GM19043 (cell line): ENCODE measurements around the gene UBE2E2.

Experiments
- ATAC-seq: cut with Tn5 transposase; IDR thresholded peaks from one replicate; pipeline ENCODE4 v1.9.1; 2021; ENCODE audit warnings: low read depth; ENCODE audit not compliant: unreplicated experiment

The UBE2E2 gene

DNA sequence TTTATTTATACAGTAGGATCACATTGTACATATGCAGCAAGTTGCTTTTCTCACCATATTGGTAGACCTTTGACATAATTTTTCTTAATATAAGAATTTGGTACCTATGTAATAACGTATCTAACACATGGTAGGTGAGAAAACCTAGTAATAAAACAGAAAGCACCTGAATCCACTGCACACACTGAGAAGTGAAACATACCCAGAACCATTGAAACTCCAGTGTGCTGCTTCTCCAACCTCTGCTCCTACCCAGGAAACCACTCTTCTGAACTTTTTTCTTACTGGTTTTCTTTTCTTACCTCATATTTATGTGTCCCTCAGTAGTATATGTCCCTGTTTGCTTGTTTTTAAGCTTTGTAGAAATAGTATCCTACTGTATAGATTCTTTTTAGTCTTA is 293.0 kb downstream of the UBE2E2 start:
- ATAC-seq: peak; percentile 78

DNA sequence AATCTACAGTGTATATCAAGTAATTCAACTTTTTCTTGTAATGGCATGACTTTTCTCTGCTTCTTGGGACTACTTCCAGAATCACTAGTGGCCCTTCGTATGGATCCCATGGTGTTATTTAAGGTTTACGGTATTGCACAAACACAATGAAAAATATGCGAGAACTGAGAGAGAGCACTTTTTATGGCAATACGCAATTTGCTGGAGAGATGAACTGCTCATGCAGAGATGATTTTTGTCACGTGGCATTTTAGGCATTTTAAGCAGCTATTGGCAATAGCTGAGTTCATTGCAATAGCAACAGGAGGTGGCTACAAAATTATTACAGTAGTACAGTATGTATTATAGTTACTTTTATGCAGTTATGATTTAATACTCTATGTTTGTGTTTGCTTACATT is 294.0 kb downstream of the UBE2E2 start:
- ATAC-seq: no peak

GRCh38 chr3:23501201-23501802 is 298.2 kb downstream of the UBE2E2 start:
- ATAC-seq: no peak

- ATAC-seq: no peak
Measured at GRCh38 chr3:23508464-23508863, 305.3 kb downstream of the UBE2E2 start.

- no peak for ATAC-seq
Measured at GRCh38 chr3:23518441-23518840, 315.3 kb downstream of the UBE2E2 start.

DNA sequence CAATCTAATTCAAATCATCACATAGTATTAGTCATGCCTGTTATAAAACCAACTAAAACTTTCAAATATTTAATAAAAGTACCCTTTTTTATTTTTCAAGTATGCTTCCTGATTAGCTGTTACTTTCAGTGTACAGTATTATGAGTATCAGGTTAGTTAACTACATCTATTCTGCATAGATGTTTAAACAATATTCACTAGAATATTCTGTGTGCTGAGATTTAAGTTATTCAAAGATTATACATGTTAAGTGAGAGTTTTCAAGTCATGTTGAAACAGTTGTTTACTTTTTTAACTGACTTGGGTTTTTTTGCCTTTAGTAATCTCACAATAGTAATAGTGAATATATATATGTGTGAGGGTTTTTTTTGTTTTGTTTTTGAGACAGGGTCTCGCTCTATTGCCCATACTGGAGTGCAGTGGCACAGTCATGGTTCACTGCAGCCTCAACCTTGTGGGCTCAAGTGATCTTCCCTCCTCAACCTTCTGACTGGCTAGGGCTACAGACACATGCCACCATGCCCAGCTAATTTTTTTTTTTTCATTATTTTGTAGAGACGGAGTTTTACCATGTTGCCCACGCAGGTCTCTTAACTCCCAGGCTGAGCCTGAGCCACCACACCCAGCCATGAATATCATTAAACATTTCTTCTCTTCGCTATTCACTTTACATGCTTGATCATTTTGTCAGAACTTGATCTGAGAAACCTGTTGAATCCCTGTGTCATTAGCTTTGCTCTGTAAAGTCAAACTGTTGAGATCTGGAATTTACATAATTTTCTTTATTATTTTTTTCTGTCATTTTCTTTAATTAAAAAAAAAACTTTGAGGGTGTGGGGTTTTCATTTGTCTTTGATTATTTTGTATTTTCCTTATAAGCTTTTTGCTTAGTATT is 316.4 kb downstream of the UBE2E2 start:
- no peak for ATAC-seq

DNA sequence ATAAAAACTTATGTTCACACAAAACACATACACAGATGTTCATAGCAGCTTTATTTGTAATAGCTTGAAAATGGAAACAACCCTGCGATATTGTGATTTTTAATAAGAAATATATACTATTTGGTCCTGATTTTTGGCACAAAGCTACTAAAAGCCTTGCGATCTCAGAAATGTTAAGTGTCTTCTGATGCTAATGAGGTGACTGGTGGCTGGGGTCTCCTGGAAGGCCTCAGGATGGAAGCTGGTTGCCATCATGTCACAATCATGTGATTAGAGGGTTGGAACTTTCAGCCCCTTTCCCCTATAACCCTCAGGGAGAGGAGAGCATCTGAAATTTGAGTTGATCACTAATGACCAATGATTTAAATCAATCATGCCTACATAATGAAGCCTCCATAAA is 324.2 kb downstream of the UBE2E2 start:
- ATAC-seq: no peak

DNA sequence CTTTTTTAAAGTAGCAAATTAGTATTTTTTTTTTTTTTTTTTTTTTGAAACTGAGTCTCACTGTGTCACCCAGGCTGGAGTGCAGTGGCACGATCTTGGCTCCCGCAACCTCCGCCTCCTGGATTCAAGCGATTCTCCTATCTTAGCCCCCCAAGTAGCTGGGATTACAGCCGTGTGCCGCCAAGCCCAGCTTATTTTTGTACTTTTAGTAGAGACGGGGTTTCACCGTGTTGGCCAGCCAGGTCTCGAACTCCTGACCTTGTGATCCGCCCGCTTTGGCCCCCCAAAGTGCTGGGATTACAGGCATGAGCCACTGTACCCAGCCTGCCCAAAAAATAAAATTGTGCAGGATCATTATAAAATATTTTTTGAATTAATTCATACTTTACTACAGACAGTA is 330.5 kb downstream of the UBE2E2 start:
- ATAC-seq: no peak

DNA sequence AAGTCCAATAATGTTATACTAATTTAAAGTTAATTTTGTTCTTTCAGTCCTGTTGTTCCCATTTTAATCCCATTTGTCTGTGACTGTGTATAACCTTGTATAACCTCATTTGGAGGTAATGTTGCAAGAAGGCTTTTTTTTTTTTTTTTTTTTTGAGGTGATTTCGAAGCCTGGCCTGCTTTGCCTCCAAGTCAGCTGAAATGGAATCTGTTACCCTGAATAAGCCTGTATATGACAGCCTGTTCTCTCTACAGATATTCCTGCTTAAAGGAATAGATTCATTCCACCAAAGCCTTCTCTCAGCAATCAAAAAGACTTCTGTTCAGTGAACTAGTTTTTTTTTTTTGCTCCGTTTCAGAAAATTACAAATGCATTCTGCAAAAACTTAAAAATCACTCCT is 330.9 kb downstream of the UBE2E2 start:
- no peak for ATAC-seq

GRCh38 chr3:23537101-23537551 is 334.0 kb downstream of the UBE2E2 start:
- ATAC-seq: no peak

- ATAC-seq: no peak
Measured at GRCh38 chr3:23539185-23539584, 336.1 kb downstream of the UBE2E2 start.

- no peak for ATAC-seq
Measured at GRCh38 chr3:23540600-23540999, 337.5 kb downstream of the UBE2E2 start.

DNA sequence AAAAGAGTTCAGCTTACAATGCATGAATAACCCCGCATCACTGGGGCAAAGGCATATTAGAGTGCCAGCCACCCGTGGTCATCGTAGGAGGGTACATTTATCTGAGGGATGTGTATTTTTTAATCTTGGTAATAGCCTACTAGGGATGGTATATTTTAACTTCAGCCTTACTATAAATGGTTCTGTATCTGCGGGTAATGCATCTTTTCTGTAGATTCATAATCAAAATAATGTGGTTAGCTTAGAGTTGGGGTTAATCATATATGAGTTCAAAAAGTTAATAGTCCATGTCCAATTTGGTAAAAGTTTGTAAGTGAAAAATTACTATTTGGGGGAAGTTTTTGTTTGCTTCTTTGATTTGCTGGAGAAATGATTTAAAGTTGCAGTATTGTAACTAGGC is 339.0 kb downstream of the UBE2E2 start:
- no peak for ATAC-seq

DNA sequence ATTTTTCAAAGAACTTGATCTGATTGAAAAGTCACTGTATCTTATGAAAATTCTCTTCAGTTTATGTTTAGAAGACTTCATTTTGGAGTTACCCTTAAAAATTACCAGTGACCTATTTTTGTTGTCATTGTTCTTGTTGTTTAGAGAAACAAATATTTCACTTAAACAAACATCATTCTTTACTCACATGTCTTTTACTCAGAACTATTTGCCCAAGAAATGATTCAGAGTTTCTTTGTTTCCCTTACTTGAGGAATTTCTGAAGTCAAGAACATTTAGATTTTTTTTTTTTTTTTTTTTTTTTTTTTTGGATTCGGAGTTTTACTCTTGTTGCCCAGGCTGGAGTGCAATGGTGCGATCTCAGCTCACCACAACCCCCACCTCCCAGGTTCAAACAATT is 343.1 kb downstream of the UBE2E2 start:
- no peak for ATAC-seq

DNA sequence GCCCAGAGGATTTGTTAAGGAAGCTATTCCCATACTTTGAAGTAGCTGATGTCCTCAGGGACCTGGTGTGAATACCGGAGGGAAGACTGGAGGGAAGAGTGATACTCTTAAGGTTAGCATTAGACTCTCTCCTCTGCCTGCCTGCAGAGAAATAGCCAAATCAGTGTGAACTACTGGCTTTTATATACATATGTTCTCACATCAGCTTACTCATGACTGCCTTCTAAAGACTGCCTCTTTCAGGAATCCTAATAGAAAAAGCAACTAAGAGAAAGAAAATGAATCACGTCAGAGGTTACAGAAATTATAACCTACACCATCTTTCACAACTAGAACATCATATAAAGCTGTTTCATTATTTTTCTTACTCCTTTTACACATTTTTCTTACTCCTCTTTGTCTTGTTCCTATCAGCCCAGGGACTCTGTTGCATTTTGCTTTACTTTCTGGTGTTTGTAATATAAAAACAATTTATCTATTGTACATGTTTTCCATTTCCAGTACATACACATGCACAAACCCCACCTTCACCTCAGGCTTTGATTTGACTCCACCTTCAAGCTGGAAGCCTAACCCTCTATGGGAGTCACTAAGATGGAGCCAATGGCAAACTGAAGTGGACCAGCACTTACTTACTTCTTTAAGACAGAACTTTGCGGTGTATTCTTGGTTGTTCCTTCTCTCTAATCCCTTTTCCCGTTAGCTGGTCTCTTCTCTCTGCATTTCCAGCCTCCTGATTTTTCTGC is 345.0 kb downstream of the UBE2E2 start:
- no peak for ATAC-seq

DNA sequence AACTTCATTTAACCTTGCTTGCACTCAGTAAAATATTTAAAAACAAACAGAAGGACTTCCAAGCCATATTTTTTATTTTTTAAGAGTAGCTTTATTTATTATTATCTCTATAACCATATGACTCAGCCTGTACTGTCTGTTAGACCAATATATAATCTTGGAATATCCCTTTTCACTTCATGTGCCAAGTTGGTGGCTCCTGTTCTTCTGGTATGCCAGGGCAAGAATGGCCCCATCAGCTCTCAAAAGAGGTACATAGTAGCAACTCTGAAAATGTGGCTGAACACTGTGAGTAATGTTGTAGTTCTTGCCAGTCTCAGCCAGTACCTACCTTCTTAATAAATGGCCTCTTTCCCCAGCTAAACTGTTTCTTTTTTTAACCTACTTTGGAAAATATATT is 345.6 kb downstream of the UBE2E2 start:
- ATAC-seq: no peak

GRCh38 chr3:23549148-23549910 is 346.2 kb downstream of the UBE2E2 start:
- no peak for ATAC-seq

GRCh38 chr3:23550402-23550801 is 347.3 kb downstream of the UBE2E2 start:
- ATAC-seq: peak; percentile 66

GRCh38 chr3:23552506-23552905 is 349.4 kb downstream of the UBE2E2 start:
- ATAC-seq: no peak

DNA sequence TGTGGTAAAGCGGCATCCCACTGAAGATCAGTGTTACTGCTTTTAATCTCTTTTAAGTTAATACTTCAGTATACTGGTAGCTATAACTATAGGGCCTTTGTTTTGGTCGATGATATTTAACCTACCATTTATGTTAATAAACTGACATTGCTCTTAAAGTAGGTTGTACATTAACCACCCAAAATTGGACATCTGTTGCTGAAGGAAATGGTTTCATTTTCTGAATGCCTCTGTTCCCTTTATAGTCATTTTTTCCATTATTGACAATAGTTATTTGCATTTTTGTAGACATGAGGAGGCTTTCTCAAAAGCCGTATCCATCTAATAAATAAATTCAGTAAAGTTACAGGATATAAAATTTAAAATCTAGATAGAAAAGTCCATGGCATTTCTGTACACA is 350.2 kb downstream of the UBE2E2 start:
- peak; percentile 64 for ATAC-seq
